Measurements from ENCODE around the gene TMEM212. TPM values are rescaled to one million over a fixed set of nuclear protein-coding genes. Genes with fewer than 3 reads are reported as not detected.

Gene TMEM212
- total and polyA plus RNA-seq, 2 of the 13 experiments (the other 11 are each of a cell fraction or from before 2014, with no cell fraction given) = not detected

DNA sequence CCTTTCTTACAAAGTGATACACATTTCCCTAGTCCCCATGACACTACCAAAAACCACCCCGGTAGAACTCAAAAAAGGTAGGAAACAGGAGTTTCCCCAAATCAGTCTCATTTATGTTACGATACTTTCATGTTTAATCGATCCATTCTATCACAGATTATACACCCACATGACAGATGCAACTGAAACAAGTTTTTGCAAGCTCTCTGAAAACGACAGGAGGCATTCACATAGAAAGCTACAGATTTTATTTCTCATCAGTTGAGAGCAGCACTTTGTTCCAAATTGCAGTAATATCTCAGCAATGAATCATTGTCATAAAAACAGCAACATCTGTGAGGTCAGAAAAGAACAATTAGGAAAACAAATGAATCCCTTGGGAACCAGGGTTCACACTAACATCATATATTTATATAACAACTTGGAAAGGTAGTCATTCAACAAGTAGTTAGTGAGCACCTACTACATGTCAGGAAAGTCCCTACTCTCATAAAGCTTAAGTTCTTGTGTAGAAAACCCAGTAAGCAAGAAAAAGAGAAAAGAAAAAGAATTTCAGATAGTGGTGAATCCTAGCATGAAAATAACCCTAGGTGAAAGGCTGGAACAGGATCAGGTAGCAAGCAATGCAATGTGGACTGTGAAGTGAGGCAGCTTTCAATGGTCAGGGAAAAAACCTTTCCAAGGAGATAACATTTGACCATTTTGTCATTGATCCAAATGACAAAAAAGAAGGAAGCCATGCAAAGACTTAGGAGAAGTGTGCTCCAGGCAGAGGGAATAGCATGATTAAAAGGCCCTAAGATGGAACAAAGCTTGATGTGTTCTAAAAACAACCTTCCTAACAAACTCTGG lies 41.2 kb upstream of the TMEM212 start:
- Histone ChIP-seq H3K9me3 (ENCODE audit: low read length) (no peaks in the 10 kb centered on the region), H3K79me2 (ENCODE audit: insufficient read depth, low read length) (peaks cover 94% of the 10 kb centered on the region), H3K27me3 (ENCODE audit: control insufficient read depth in 1 of 2, insufficient read depth in 2 of 2, low read length in 2 of 2) (no peaks in the 10 kb centered on the region), H3K9ac (ENCODE audit: insufficient read depth, low read depth, low read length) (no peak overlapping the region; the same call in 1 of the 2 replicates), H3K4me2 (ENCODE audit: low read depth, low read length) (peak overlapping the region; percentile 25), H3K36me3 (replicated peaks in 1 of 2; ENCODE audit: control insufficient read depth in 1 of 2, insufficient read depth in 2 of 2, low read length in 2 of 2) (peaks cover 4 to 17% of the 10 kb centered on the region in 2 experiments), H3K27ac (ENCODE audit: extremely low read length, insufficient read depth, low read length) (peak overlapping the region; percentile 34), H4K20me1 (ENCODE audit: insufficient read depth, low read length) (peaks cover 21% of the 10 kb centered on the region), H3K4me3 (replicated peaks in 1 of 3; ENCODE audit: insufficient read depth in 1 of 3, low read depth in 2 of 3, low read length in 3 of 3) (no peak overlapping the region), H3K4me1 (ENCODE audit: insufficient read depth, low read length) (peaks cover 92% of the 10 kb centered on the region), H2AFZ (ENCODE audit: low read length) (no peak overlapping the region)
- intact Hi-C loops (cut with micrococcal nuclease; ENCODE audit: unreplicated experiment) = no loop called here
- POLR2A ChIA-PET = interaction anchor here (1.9 kb wide), 1 partner anchor 8 kb away, joined by 8 read pairs; the partner anchor contains the start of gene PLD1
- BruUV-seq (replicated peaks) = no TSS peak
- ATAC-seq (no peak), DNase-seq (ENCODE audit: low spot score) (no peak), FAIRE-seq (no peak)
- CTCF ChIA-PET (ENCODE audit: low intra/inter-chr PET ratio, low total read pairs) = no interaction called here
- in situ Hi-C loops (cut with HindIII; ENCODE audit: extremely low pct_ligation_motif_present, low pct_unique_long_range_greater_than_20kb) = no loop called here
- TF ChIP-seq ZNF3 (CRISPR knock-in tag; IDR thresholded peaks at IDR 0.05) = peak; percentile 76
- TF ChIP-seq FOXK2 (IDR thresholded peaks at IDR 0.05) = no peak
- TF ChIP-seq, protein P1, sequence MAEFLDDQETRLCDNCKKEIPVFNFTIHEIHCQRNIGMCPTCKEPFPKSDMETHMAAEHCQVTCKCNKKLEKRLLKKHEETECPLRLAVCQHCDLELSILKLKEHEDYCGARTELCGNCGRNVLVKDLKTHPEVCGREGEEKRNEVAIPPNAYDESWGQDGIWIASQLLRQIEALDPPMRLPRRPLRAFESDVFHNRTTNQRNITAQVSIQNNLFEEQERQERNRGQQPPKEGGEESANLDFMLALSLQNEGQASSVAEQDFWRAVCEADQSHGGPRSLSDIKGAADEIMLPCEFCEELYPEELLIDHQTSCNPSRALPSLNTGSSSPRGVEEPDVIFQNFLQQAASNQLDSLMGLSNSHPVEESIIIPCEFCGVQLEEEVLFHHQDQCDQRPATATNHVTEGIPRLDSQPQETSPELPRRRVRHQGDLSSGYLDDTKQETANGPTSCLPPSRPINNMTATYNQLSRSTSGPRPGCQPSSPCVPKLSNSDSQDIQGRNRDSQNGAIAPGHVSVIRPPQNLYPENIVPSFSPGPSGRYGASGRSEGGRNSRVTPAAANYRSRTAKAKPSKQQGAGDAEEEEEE (CRISPR knock-in tag; IDR thresholded peaks at IDR 0.05; ENCODE audit: borderline replicate concordance) = no peak
- no peak for TF ChIP-seq ZNF724P (CRISPR knock-in tag; IDR thresholded peaks at IDR 0.05; ENCODE audit: borderline replicate concordance)
- no peak for TF ChIP-seq ATF1 (CRISPR knock-in tag; IDR thresholded peaks at IDR 0.05)
- WGBS (ENCODE audit: low lambda C conversion rate) = 95% methylated on average over 4 of the region's 4 CpGs

DNA sequence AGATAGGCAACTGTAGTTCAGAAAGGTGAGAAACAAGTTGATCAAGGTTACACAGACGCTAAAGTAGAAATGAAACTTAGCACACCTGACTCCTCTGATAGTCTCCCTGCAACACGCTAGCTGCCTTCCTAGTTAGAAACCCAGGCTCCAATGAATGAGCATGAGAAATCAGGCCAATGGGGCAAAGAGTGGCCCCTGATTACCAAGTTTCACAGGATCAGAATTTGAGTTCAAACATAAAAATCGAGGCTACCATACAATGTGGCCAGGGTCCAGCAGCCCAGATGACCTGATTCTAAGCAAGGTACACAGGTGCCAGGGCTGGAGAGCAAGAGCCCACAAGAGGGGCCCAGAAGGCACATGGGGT lies 40.6 kb upstream of the TMEM212 start:
- Histone ChIP-seq H2AFZ (ENCODE audit: low read length) (no peak overlapping the region), H3K4me3 (replicated peaks in 1 of 3; ENCODE audit: insufficient read depth in 1 of 3, low read depth in 2 of 3, low read length in 3 of 3) (no peak overlapping the region), H3K4me2 (ENCODE audit: low read depth, low read length) (peak overlapping the region; percentile 25), H3K27me3 (ENCODE audit: control insufficient read depth in 1 of 2, insufficient read depth in 2 of 2, low read length in 2 of 2) (no peaks in the 10 kb centered on the region), H3K9ac (ENCODE audit: insufficient read depth, low read depth, low read length) (no peak overlapping the region; the same call in 1 of the 2 replicates), H3K36me3 (replicated peaks in 1 of 2; ENCODE audit: control insufficient read depth in 1 of 2, insufficient read depth in 2 of 2, low read length in 2 of 2) (peaks cover 4 to 17% of the 10 kb centered on the region in 2 experiments), H3K4me1 (ENCODE audit: insufficient read depth, low read length) (peaks cover 93% of the 10 kb centered on the region), H4K20me1 (ENCODE audit: insufficient read depth, low read length) (peaks cover 16% of the 10 kb centered on the region), H3K27ac (ENCODE audit: extremely low read length, insufficient read depth, low read length) (peak overlapping the region; percentile 34), H3K9me3 (ENCODE audit: low read length) (no peaks in the 10 kb centered on the region), H3K79me2 (ENCODE audit: insufficient read depth, low read length) (peaks cover 94% of the 10 kb centered on the region)
- ChIA-PET POLR2A (interaction anchor here (1.9 kb wide), 1 partner anchor 8 kb away, joined by 8 read pairs; the partner anchor contains the start of gene PLD1), CTCF (ENCODE audit: low intra/inter-chr PET ratio, low total read pairs) (no interaction called here)
- ATAC-seq (no peak), FAIRE-seq (no peak), DNase-seq (ENCODE audit: low spot score) (no peak)
- intact Hi-C loops (cut with micrococcal nuclease; ENCODE audit: unreplicated experiment) = no loop called here
- WGBS (ENCODE audit: low lambda C conversion rate) = 76% methylated on average over 3 of the region's 3 CpGs
- no TSS peak for BruUV-seq (replicated peaks)
- in situ Hi-C loops (cut with HindIII; ENCODE audit: extremely low pct_ligation_motif_present, low pct_unique_long_range_greater_than_20kb) = no loop called here
- TF ChIP-seq, protein P2, sequence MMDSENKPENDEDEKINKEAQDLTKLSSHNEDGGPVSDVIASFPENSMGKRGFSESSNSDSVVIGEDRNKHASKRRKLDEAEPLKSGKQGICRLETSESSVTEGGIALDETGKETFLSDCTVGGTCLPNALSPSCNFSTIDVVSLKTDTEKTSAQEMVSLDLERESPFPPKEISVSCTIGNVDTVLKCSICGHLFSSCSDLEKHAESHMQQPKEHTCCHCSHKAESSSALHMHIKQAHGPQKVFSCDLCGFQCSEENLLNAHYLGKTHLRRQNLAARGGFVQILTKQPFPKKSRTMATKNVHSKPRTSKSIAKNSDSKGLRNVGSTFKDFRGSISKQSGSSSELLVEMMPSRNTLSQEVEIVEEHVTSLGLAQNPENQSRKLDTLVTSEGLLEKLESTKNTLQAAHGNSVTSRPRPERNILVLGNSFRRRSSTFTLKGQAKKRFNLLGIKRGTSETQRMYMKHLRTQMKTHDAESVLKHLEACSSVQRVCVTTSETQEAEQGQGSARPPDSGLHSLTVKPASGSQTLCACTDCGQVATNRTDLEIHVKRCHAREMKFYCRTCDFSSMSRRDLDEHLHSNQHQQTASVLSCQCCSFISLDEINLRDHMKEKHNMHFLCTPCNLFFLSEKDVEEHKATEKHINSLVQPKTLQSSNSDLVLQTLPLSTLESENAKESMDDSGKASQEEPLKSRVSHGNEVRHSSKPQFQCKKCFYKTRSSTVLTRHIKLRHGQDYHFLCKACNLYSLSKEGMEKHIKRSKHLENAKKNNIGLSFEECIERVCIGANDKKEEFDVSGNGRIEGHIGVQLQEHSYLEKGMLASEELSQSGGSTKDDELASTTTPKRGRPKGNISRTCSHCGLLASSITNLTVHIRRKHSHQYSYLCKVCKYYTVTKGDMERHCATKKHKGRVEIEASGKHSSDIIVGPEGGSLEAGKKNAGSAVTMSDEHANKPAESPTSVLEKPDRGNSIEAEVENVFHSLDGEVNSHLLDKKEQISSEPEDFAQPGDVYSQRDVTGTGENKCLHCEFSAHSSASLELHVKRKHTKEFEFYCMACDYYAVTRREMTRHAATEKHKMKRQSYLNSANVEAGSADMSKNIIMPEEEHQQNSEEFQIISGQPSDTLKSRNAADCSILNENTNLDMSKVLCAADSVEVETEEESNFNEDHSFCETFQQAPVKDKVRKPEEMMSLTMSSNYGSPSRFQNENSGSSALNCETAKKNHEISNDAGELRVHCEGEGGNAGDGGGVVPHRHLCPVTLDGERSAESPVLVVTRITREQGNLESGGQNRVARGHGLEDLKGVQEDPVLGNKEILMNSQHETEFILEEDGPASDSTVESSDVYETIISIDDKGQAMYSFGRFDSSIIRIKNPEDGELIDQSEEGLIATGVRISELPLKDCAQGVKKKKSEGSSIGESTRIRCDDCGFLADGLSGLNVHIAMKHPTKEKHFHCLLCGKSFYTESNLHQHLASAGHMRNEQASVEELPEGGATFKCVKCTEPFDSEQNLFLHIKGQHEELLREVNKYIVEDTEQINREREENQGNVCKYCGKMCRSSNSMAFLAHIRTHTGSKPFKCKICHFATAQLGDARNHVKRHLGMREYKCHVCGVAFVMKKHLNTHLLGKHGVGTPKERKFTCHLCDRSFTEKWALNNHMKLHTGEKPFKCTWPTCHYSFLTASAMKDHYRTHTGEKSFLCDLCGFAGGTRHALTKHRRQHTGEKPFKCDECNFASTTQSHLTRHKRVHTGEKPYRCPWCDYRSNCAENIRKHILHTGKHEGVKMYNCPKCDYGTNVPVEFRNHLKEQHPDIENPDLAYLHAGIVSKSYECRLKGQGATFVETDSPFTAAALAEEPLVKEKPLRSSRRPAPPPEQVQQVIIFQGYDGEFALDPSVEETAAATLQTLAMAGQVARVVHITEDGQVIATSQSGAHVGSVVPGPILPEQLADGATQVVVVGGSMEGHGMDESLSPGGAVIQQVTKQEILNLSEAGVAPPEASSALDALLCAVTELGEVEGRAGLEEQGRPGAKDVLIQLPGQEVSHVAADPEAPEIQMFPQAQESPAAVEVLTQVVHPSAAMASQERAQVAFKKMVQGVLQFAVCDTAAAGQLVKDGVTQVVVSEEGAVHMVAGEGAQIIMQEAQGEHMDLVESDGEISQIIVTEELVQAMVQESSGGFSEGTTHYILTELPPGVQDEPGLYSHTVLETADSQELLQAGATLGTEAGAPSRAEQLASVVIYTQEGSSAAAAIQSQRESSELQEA (CRISPR knock-in tag; IDR thresholded peaks at IDR 0.05; ENCODE audit: not compliant biosample characterization) = no peak
- no peak for TF ChIP-seq HMGA1 (CRISPR knock-in tag; conservative IDR thresholded peaks at IDR 0.05)

Data from HepG2 (cell line).